ENCODE results near the gene GGT5.

GGT5 gene

GRCh38 chr22:24178502-24179440 is 66.1 kb downstream of the GGT5 start:
- no peak for DNase-seq (ENCODE audit: low read depth)
- peak; percentile 39 for TF ChIP-seq CTCF (IDR thresholded peaks at IDR 0.05; ENCODE audit: insufficient read depth, low read depth, low read length, missing control alignments)

DNA sequence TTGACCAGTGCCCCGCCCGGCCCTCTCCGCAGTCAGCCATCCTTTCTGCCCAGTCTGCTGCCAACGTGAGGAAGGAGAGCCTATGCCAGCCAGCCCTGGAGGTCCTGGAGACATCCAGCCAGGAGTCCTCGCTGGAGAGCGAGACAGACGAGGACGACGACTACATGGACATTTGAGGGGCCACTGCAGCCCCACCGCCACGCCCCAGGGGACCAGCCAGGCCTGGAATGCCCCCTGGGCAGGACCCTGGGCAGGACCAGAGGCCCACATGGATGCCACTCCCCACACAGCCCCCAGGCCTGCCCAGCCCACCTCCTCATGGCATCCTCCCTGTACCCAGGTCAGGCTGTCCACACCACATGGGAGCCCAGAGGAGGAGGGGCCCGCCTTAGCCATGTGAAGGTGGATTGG is 66.9 kb downstream of the GGT5 start:
- TF ChIP-seq CTCF (IDR thresholded peaks at IDR 0.05; ENCODE audit: insufficient read depth, low read depth, low read length, missing control alignments), result no peak
- no peak for DNase-seq (ENCODE audit: low read depth)
- no peak overlapping the region for H3K4me3 ChIP-seq (ENCODE audit: low read length)

More at GRCh38 chr22:24178502-24179440, 66.1 kb downstream of the GGT5 start:
- H3K4me3 ChIP-seq (ENCODE audit: low read length), result no peak overlapping the region

- no peak for TF ChIP-seq CTCF (IDR thresholded peaks at IDR 0.05; ENCODE audit: insufficient read depth, low read depth, low read length, missing control alignments)
- H3K4me3 ChIP-seq (ENCODE audit: low read length), result no peak overlapping the region
Measured at GRCh38 chr22:24177456-24177855, 67.4 kb downstream of the GGT5 start.

DNA sequence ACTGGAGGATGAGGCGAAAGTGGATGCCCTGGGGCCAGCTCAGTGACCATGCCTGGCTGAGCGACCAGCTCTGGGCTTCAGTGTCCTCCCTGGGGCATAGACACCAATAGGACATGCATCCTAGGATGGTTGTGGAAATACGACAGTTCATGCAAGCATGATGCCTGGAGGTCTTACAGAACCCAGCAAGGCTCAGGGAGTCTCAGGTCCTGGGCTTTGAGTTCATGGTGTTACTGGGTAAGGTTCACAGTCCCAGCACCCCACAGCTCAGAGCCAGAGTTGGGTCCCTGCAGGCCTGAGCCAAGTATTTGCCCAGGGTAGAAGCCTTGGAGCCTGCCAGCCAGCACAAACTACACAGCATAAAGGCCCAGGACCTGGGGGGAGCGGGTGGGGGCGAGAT is 67.8 kb downstream of the GGT5 start:
- no peak for TF ChIP-seq CTCF (IDR thresholded peaks at IDR 0.05; ENCODE audit: insufficient read depth, low read depth, low read length, missing control alignments)
- DNase-seq (ENCODE audit: low read depth), result no peak
- no peak overlapping the region for H3K4me3 ChIP-seq (ENCODE audit: low read length)

More at GRCh38 chr22:24177456-24177855, 67.4 kb downstream of the GGT5 start:
- no peak for DNase-seq (ENCODE audit: low read depth)

DNA sequence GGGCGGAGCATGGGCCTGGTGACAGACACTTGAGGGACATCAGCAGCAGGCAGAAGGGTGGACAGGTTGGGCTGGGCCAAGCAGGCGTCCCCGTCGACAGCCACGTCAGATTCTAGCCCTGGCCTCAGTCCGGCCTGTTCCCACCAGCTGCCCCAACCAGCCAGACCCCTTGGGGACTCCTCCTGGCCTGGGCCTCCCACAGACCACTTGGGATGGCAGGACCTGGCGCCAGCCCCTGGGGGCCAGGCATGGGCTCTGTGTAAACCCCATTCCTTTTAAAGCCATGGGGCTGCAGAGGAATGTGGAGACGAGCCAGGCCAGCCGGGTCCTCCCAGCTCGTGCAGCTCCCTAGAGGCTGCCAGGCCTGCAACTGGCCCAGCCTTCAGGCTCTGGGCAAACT is 68.3 kb downstream of the GGT5 start:
- H3K4me3 ChIP-seq (ENCODE audit: low read length), result no peak overlapping the region
- TF ChIP-seq CTCF (IDR thresholded peaks at IDR 0.05; ENCODE audit: insufficient read depth, low read depth, low read length, missing control alignments), result no peak
- DNase-seq (ENCODE audit: low read depth), result no peak

DNA sequence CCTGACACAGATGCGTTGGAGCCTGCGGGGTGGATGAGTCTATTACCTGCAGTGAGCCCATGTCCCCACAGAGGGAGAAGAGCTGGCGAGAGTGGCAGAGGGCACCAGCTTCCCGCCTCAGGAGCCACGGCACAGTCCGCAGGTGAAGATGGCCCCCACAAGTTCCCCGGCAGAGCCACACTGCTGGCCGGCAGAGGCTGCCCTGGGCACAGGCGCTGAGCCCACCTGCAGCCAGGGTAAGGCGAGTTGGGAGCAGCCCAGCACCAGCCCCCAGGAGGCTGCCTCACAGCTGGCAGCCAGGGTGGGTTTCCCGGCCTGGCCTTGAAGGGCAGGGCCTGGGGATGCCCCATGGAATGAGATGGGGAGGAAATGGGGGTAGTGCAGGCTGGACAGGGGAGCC is 68.8 kb downstream of the GGT5 start:
- TF ChIP-seq CTCF (IDR thresholded peaks at IDR 0.05; ENCODE audit: insufficient read depth, low read depth, low read length, missing control alignments), result no peak
- H3K4me3 ChIP-seq (ENCODE audit: low read length), result no peak overlapping the region
- DNase-seq (ENCODE audit: low read depth), result no peak

Data from epithelial cell of esophagus (primary cell).